22Rv1 (cell line): ENCODE results near the gene ANKS1B.

ENCODE experiments used
- ZFX ChIP-seq: fragments of 450-650 bp; IDR thresholded peaks from 2 replicates; pipeline ENCODE4 v1.6.1; 2017; ENCODE audit warnings: antibody characterized with exemption, borderline replicate concordance
- TF ChIP-seq, protein P1 (sequence below): fragments of 450-650 bp; IDR thresholded peaks from 2 replicates; pipeline ENCODE4 v1.5.1; 2017; ENCODE audit warnings: mild to moderate bottlenecking

DNA sequence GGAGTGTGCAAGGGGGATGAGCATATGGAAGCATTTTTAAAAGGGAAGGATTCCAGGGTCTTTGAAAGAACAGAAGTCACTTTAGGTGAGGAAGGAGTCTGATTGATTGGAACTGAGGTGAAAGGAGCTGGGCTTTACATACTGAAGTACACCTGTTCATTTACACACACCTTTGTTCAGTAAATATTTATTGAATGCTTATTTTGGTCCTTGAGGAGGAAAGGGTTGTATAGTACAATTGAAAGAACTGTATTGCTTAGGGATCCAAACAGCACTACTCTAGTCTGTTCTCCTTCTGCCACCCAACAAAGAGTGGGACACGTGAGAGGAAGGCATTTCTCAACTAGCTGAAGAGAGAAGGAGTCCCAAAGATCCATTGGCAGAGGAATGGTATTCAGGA lies 1275.7 kb downstream of the ANKS1B start:
- TF ChIP-seq, protein P1, sequence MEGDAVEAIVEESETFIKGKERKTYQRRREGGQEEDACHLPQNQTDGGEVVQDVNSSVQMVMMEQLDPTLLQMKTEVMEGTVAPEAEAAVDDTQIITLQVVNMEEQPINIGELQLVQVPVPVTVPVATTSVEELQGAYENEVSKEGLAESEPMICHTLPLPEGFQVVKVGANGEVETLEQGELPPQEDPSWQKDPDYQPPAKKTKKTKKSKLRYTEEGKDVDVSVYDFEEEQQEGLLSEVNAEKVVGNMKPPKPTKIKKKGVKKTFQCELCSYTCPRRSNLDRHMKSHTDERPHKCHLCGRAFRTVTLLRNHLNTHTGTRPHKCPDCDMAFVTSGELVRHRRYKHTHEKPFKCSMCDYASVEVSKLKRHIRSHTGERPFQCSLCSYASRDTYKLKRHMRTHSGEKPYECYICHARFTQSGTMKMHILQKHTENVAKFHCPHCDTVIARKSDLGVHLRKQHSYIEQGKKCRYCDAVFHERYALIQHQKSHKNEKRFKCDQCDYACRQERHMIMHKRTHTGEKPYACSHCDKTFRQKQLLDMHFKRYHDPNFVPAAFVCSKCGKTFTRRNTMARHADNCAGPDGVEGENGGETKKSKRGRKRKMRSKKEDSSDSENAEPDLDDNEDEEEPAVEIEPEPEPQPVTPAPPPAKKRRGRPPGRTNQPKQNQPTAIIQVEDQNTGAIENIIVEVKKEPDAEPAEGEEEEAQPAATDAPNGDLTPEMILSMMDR = no peak
- no peak for TF ChIP-seq ZFX
